Activated naive CD4-positive, alpha-beta T cell treated with Interleukin-2 at 50 U/mL for 16 hours (primary cell): Measurements from ENCODE around the gene DBNDD2.
A peak's percentile ranks its signal among the peaks of the same experiment; 100 is the strongest.

Experiments
- DNase-seq: peaks from one replicate; pipeline ENCODE4 v3.0.0-alpha.2; 2020

Gene DBNDD2

GRCh38 chr20:45387274-45387673, 20.8 kb upstream of the DBNDD2 start:
- DNase-seq, result no peak

- DNase-seq, result no peak
Measured at GRCh38 chr20:45390931-45391330, 17.2 kb upstream of the DBNDD2 start.

- DNase-seq, result no peak
Measured at GRCh38 chr20:45391559-45391958, 16.5 kb upstream of the DBNDD2 start.

GRCh38 chr20:45392733-45393132, 15.4 kb upstream of the DBNDD2 start:
- no peak for DNase-seq

GRCh38 chr20:45394221-45395113, 13.6 kb upstream of the DBNDD2 start:
- DNase-seq, result no peak

- DNase-seq, result no peak
Measured at GRCh38 chr20:45395114-45395415, 13.0 kb upstream of the DBNDD2 start.

- DNase-seq, result no peak
Measured at GRCh38 chr20:45399018-45399417, 9.1 kb upstream of the DBNDD2 start.

GRCh38 chr20:45400346-45401031, 7.6 kb upstream of the DBNDD2 start:
- no peak for DNase-seq

- no peak for DNase-seq
Measured at GRCh38 chr20:45402946-45403345, 5.1 kb upstream of the DBNDD2 start.

- DNase-seq, result no peak
Measured at GRCh38 chr20:45404438-45404837, 3.7 kb upstream of the DBNDD2 start.

GRCh38 chr20:45405571-45406259, 2.4 kb upstream of the DBNDD2 start:
- DNase-seq, result no peak

GRCh38 chr20:45406260-45407066, 1.6 kb upstream of the DBNDD2 start:
- DNase-seq, result peak; percentile 59

- no peak for DNase-seq
Measured at GRCh38 chr20:45407067-45407745, 883 bp upstream of the DBNDD2 start.

- DNase-seq, result no peak
Measured at GRCh38 chr20:45408646-45409213, 641 bp downstream of the DBNDD2 start.

GRCh38 chr20:45409521-45410272, 1.6 kb downstream of the DBNDD2 start:
- no peak for DNase-seq

- no peak for DNase-seq
Measured at GRCh38 chr20:45410887-45411286, 2.8 kb downstream of the DBNDD2 start.

GRCh38 chr20:45412653-45413052, 4.6 kb downstream of the DBNDD2 start:
- DNase-seq, result no peak

GRCh38 chr20:45413479-45413878, 5.4 kb downstream of the DBNDD2 start:
- no peak for DNase-seq

GRCh38 chr20:45415822-45416637, 7.9 kb downstream of the DBNDD2 start, which contains the start of gene PIGT:
Gene PIGT (plus strand): TSS chr20:45416141. CDS start chr20:45416157, 16 bp downstream.
- DNase-seq, result peak; percentile 91

- no peak for DNase-seq
Measured at GRCh38 chr20:45416917-45417316, 8.8 kb downstream of the DBNDD2 start.
